Measurements from ENCODE around the gene FAM209A.
"Not testable (repeated sequence)": the region's sequence is repeated elsewhere in the genome, so short reads cannot be mapped to it uniquely, and the experiment has no call there.

FAM209A gene, protein sequence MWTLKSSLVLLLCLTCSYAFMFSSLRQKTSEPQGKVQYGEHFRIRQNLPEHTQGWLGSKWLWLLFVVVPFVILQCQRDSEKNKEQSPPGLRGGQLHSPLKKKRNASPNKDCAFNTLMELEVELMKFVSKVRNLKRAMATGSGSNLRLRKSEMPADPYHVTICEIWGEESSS

DNA sequence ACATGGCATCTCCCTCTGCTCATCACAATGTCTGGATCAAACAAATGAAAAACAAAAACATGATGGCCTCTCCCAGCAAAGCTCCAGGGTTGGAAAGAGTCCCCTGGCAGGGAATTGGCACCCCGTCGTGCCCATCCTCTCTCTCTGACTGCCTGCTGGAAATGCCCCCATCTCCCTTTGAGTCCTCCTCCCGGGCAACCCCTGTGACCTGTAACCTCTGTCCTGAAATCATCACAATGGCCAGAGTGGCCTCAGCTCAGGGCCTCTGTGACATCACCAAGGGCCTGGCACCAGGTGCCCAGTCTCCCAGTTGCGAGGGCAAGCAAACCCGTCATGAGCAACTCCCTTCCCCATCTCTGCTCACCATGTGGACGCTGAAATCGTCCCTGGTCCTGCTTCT, at the start of gene FAM209A:
TSS of gene FAM209A (plus strand) at position 301 of the 400 bp plus-strand sequence. CDS start at position 366, 65 bp downstream.
- not testable (repeated sequence) for DNase-seq (ENCODE audit: low read depth in 1 of 2, low spot score in 1 of 2)

DNA sequence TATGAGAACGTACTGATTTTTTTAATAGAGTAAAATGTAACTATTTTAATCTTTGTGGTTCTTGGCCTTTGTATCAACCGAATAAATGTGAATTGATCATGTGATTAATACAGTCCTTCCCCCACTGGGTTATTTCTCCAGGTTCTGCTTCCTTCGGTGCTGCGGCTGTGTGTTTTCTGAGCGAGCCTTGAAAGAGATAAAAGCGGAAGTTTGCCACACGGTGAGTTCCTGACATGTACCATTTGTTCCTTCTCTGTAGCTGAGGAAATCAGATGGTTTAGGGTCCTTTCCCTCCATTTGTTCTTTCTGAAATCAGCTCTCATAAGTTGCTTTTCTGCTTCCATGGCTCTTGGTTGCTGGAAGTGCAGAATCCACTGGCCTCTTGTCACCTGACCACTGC, 40.6 kb upstream of the FAM209A start:
- no peak for DNase-seq (ENCODE audit: low read depth in 1 of 2, low spot score in 1 of 2)

DNA sequence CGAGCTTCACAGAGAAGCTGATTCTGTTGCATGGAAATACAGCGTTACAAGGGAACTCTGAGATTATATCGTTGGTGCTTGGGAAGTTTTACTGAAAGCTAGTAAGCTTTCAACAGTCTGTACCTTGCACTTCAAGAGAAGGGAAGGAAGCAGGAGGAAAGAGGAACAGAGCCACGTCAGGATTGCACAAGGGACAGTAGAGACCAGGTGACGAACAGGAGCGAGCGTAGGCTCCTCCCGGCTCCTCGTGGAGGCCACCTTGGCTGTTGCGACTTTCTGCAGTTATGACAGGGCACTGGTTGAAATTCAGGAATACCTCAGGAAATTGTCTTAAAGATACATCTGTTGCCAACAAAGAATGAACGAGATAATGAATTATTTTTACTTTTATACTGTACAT, 37.3 kb upstream of the FAM209A start:
- DNase-seq (ENCODE audit: low read depth in 1 of 2, low spot score in 1 of 2) = no peak

DNA sequence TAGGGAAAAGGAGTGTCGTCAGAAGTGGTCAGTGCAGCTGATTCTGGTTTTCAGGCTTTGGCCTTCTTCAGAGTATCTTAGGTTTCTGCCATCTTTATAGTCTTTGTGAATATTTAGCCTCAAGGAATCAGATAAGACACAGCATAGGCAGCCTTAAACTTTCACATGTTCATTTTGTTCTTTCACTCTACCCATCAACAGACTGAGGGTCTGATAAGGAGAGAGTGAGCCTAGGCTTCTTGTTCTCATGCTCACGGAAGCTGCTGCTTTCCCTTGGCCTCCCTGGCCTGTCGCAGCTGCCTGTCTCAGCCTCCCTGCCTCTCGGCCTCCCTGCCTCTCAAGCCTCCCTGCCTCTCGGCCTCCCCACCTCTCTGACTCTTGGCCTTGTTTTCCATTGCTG, 36.0 kb upstream of the FAM209A start:
- no peak for DNase-seq (ENCODE audit: low read depth in 1 of 2, low spot score in 1 of 2)

DNA sequence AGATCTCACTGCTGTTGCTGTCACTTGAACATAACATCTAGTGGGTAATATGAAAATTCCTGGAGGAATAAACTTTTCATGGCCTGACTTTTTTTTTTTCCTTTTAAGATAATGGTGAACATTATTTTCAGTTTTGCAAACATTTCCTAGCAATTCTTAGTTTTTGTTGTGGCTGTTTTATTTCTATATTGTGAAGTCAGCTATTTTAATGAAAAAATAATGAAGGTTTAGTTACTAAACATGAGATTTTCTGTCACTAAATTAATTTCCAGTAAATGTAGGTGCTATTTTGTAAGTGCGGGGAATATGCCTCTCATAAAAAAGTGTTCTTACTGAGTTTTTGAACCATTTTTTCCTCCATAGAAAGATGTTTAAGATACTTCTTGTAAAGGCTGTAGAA, 23.4 kb upstream of the FAM209A start:
- DNase-seq (ENCODE audit: low read depth in 1 of 2, low spot score in 1 of 2) = no peak

DNA sequence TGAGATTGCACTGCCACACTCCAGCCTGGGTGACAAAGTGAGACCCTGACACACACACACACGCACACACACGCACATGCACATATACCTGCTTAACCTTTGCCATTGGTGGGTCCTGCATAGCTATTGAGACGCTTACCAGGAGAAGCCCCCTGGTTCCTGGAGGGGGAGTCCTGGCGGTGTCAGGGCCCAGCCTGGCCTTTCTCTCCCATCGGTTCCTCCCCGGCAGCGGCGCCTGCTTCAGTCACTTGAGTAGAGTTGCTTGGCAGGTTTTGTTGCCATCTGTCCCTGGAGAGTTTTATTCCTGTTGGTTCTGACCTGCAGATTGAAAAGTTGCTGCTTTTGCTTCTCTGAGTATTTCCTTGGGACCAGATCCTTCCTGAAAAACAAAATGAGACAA, 20.6 kb upstream of the FAM209A start:
- no peak for DNase-seq (ENCODE audit: low read depth in 1 of 2, low spot score in 1 of 2)

DNA sequence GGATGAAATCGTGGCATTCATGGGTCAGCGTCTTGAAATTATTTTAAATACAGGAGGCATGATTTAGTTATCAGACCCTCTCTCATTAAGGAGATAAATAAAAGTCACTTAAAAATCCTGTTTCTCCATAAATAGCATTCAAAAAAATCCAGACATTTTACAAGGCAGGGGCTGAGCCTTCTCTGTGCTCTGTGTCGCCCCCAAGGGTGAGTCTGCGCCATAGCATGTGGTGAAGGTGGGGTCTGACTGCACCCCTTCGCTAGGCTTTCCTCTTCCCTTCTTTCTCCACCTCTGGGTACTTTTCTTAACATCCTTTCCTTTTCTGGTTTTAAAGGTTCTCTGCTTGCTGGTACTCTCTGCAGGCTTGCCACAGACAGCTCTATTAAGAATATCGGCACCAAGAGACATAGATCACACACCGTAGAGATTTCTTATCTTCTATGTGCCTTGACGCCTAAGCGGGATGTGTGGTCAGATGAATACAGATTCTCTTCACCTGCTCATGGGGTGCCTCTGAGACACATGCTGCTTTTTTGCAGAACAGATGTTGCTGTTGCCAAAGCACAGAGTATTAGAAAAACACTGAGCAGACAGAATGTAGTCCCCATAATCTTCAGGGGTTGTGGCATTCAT, 20.1 kb upstream of the FAM209A start:
- no peak for DNase-seq (ENCODE audit: low read depth in 1 of 2, low spot score in 1 of 2)

DNA sequence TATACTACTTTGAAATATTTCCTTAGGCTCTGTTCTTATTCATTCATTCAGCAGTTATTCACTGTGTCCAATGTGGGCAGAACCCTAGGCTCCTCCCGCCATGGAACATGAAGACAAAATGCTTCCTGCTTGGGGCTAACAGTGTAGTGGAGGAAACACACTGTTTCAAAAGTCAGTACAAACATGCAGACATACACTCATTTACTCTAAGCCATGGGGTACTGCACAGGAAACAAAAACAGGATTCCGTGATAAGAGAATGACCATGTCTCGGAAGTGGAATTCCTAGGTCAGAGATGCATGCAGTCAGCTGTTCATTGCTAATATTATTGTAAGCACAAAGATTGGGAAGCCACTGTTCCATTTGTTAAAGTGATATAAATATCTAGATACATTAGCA, 18.4 kb upstream of the FAM209A start:
- no peak for DNase-seq (ENCODE audit: low read depth in 1 of 2, low spot score in 1 of 2)

DNA sequence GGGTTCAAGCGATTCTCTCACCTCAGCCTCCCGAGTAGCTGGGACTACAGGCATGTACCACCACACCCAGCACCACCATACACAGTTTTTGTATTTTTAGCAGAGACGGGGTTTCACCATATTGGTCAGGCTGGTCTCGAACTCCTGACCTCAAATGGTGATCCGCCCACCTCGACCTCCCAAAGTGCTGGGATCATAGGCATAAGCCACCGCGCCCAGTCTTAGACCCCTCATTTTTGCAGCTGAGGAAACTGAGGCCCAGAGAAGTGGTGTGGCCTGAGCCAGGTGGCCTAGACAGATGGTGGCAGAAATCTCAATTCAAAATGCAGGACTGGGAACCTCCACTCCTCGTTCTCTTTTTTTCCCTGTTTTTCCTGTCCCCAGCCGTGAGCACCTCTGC, 12.6 kb upstream of the FAM209A start:
- no peak for DNase-seq (ENCODE audit: low read depth in 1 of 2, low spot score in 1 of 2)

DNA sequence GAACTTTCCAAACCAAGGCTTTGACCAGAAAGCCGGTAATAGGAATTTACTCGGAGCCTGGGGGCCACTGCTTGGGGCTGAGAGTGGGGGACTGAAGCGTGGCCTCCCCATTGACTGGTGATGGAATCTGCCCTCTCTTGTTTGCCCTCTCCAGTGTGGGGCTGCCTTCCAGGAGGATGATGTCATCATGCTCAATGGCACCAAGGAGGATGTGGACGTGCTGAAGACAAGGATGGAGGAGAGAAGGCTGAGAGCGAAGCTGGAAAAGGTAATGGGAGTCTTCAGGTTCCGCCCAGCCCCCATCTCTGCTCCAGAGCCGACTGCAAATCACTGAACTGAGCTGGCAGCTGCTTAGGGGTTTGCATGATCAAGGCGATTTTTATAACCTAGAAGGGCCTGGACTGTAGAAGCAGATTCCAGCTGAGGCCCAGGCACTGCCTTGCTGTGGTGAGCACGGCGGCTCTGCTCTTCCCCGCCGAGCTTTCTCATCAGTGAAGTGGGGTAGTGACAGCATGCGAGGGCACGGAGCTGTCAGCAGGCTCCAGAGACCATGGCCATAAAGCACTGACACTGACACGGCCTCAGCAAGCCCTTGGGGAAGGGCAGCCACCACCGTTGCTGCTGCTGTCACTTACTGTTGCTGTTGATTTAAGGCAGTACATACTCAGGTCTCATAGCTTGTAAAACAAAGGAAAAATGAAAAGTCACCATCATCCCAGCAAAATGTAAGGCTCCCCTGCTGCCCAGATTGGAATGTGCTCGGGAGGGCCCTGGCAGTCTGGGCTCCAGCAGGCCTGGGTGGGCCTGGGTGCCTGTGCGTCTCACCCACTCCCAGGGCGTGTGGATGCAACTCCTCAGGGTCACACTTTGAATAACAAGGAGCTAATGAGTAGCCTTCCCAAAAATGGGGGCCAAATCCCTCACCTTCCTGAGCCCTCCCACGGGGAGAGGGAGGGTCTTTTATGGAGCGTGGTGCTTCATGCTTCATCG, 11.1 kb upstream of the FAM209A start:
- DNase-seq (ENCODE audit: low read depth in 1 of 2, low spot score in 1 of 2) = no peak

DNA sequence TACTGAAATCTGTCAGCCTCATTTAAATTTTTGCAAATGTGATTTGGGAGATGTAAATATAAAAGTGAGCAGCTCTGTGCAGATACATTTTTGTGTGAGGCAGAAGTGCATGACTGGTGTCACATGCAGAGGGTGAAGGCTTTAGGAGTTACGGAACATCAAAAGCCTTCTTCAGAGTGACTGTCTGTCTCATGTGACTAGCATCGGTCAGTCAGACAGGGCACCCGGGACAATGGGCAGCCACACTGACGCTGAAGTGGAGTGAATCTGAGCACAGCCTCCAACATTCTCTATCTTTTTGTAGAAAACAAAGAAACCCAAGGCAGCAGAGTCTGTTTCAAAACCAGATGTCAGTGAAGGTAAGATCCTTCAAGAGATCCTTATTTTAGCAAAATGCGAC, 7.9 kb upstream of the FAM209A start:
- no peak for DNase-seq (ENCODE audit: low read depth in 1 of 2, low spot score in 1 of 2)

DNA sequence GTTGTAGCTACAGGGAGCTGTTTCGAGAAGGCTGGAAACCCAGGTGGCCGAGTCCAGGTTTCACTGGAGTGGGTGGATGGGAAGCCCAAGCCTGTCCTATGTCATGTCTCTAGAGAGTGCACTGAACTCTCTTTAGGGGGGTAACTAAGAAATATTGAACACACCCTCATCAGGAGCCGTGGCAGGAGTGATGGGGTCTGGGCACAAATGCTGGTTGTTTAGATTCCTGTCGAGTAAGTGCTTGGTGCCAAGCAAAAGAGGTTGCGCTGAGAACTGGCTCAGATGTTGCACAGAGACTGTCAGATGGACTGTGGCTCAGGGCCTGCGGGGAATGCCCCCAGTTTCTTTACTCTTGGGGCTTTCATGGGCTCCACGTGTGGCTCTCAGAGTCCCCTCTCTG, 7.3 kb upstream of the FAM209A start:
- DNase-seq (ENCODE audit: low read depth in 1 of 2, low spot score in 1 of 2) = no peak

DNA sequence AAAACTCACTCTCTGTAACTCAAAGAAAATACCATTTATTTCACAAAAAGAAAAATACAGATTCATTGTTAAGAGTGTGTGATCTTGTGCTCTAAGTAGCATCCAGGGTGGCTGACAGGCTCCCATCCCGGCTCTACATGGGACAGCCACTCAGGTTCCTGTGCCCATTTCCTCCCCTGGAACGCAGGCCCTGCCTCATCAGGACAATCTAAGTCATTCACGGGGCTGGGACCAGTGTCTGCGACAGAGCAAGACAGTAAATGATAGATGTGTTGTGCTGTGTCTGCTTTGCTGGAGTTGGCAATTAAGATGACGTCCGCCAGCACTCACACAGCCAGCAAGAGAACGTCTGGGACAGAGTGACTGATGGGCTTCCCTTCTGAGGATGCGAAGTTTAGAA, 6.9 kb upstream of the FAM209A start:
- DNase-seq (ENCODE audit: low read depth in 1 of 2, low spot score in 1 of 2) = no peak

DNA sequence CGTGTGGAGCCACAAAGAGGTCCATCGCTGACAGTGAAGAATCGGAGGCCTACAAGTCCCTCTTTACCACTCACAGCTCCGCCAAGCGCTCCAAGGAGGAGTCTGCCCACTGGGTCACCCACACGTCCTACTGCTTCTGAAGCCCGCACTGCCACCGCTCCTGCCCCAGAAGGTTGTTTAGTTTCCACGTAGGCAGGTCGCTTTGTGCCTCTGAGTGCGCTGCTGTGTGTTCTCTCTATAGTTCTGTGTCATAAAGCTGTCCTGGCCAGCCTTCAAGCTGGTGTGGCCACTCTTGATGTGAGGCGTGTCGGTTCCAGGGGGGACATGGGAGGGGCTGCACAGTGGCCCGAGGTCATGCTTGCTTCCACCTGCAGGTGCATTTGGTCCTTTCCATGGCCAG, 6.4 kb upstream of the FAM209A start:
- DNase-seq (ENCODE audit: low read depth in 1 of 2, low spot score in 1 of 2) = no peak

DNA sequence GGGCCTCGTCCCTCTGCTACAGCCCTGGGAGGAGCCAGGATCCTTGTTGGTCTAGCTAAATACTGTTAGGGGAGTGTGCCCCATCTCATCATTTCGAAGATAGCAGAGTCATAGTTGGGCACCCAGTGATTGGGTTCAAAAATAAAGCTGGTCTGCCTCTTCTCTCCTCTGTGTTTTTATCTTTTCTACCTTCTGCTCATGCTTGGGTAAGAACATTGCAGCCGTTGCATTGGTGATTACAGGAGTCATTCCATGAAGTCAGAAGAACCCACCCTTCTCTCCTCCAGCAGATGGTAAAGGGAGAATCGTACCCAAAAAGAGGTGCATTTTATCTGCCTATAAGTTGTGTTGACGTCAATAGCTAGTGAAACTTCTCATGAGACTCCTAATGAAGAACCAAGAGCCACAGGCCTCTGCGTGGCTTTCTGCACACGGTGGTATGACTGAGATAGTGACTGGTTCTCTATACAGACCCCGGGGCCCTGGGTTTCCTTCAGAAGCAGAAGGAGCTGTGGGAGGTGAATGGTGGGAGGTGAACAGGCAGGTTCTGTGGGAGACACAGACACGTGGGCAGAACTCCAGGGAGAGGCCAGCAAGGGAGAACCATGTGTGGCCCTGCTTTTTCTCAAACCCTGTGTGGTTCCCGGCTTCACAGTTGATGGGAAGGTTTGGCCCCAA, 5.7 kb upstream of the FAM209A start:
- no peak for DNase-seq (ENCODE audit: low read depth in 1 of 2, low spot score in 1 of 2)

DNA sequence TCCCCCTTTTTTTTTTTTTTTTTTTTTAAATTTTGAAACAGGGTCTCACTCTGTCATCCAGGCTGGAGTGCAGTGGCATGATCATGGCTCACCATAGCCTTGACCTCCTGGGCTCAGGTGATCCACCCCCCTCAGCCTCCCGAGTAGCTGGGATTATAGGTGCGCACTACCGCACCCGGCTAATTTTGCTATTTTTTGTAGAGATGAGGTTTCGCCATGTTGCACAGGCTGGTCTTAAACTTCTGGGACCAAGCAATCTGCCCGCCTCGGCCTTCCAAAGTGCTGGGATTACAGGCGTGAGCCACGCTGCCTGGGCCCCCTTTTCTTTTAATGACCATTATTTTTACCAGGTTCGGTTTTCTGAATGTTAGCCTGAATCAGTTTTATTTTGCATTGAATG, 5.0 kb upstream of the FAM209A start:
- DNase-seq (ENCODE audit: low read depth in 1 of 2, low spot score in 1 of 2) = no peak

DNA sequence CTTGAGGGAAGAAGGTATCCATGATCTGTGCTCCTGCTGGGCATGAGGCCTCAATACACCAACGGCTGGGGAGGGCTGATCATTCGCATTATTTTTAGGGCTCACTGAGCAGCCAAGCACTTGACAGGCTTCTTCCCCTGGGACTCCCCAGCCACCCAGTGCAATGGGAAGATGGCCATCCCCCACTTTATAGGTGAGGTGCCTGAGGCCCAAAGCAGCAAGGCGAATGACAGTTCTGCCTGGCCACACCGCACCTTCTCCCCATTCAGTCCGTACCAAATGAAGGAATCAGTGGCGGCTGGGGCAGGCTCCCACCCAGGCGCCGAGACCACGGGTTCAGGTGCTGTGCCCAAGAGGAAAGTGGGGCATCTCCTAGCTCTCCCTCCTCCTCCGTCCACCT, 4.4 kb upstream of the FAM209A start:
- DNase-seq (ENCODE audit: low read depth in 1 of 2, low spot score in 1 of 2) = no peak

DNA sequence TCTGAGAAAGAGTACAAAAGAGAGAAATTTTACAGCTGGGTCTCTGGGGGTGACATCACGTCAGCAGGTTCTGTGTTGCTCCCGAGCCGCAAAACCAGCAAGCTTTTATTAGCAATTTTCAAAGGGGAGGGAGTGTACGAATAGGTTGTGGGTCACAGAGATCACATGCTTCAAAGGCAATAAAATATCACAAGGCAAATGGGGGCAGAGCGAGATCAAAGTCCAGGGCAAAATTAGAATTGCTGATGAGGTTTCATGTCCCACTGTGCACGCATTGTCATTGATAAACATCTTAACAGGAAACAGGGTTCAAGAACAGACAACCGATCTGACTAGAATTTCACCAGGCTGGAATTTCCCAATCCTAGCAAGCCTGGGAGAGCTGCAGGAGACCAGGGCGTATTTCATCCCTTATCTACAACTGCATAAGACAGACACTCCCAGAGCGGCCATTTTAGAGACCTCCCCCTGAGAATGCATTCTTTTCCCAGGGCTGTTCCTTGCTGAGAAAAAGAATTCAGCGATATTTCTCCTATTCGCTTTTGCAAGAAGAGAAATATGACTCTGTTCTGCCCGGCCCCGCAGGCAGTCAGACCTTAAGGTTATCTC, 3.7 kb upstream of the FAM209A start:
- not testable (repeated sequence) for DNase-seq (ENCODE audit: low read depth in 1 of 2, low spot score in 1 of 2)

DNA sequence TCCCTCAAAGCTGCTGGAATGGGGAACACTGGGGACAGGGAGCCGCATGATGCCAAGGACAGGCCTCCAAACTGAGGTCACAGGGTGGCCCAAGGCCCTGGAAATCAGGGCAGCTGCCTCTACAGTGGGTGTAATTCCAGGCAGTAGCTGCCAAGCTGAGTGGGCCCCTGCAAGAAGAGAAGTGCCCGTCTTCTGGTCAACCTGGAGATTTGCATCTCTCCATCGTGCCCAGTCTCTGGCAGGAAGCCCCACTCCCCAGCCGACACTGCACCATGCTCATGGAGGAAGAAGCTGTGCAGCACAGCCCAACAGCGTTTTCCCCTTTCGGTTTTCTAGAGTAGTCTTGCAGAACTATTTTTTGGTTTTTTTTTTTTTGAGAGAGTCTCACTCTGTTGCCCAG, 2.2 kb upstream of the FAM209A start:
- DNase-seq (ENCODE audit: low read depth in 1 of 2, low spot score in 1 of 2) = no peak

DNA sequence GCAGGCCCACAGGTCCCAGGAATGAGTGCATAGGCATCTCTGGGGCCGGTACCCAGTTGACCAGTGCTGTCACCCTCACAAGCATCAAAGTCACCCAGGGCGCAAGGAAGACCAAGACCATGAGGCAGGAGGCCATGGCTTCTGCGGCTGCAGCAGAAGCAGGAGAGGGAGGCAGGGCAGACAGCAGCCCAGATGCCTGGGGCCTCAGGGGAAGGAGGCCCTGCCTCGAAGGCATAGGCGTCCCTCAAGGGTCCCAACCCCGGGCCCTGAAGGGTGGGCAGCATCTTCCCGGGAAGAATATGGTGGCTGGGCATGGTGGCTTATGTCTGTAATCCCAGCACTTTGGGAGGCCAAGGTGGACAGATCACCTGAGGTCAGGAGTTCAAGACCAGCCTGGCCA, 3.0 kb downstream of the FAM209A start:
- DNase-seq (ENCODE audit: low read depth in 1 of 2, low spot score in 1 of 2) = no peak

DNA sequence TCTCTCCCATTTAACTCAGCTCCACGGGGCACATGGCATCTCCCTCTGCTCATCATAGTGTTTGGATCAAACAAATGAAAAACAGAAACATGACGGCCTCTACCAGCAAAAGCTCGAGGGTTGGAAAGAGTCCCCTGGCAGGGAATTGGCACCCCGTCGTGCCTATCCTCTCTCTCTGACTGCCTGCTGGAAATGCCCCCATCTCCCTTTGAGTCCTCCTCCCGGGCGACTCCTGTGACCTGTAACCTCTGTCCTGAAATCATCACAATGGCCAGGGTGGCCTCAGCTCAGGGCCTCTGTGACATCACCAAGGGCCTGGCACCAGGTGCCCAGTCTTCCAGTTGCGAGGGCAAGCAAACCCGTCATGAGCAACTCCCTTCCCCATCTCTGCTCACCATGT, 8.4 kb downstream of the FAM209A start, which contains the start of gene FAM209B:
TSS of gene FAM209B (plus strand) at position 301 of the 400 bp plus-strand sequence. CDS start at position 397, 96 bp downstream.
- DNase-seq (ENCODE audit: low read depth in 1 of 2, low spot score in 1 of 2) = not testable (repeated sequence)
